ENCODE measurements around the gene EFCAB6.

GRCh38 chr22:43491177-43491576 is 320.9 kb downstream of the EFCAB6 start:
- TF ChIP-seq POLR2A (IDR thresholded peaks at IDR 0.05) = no peak
- TF ChIP-seq EP300 (IDR thresholded peaks at IDR 0.05) = no peak
